OCI-LY7 (cell line): Measurements from ENCODE around the gene ELMO1.

Experiments used
- EZH2phosphoT487 ChIP-seq: fragments of 200-600 bp; sonication (generic); IDR thresholded peaks from 2 replicates; pipeline ENCODE4 v1.6.1; 2018; ENCODE audit warnings: low read depth, borderline replicate concordance, mild to moderate bottlenecking, mixed run types, antibody characterized with exemption, low read length, moderate library complexity, mixed read lengths
- TF ChIP-seq, protein P1 (sequence below): fragments of 200-600 bp; sonication (generic); conservative IDR thresholded peaks from 2 replicates; pipeline ENCODE4 v1.5.1; 2014; ENCODE audit warnings: mild to moderate bottlenecking, antibody characterized with exemption, low read length, moderate library complexity, mixed read lengths

DNA sequence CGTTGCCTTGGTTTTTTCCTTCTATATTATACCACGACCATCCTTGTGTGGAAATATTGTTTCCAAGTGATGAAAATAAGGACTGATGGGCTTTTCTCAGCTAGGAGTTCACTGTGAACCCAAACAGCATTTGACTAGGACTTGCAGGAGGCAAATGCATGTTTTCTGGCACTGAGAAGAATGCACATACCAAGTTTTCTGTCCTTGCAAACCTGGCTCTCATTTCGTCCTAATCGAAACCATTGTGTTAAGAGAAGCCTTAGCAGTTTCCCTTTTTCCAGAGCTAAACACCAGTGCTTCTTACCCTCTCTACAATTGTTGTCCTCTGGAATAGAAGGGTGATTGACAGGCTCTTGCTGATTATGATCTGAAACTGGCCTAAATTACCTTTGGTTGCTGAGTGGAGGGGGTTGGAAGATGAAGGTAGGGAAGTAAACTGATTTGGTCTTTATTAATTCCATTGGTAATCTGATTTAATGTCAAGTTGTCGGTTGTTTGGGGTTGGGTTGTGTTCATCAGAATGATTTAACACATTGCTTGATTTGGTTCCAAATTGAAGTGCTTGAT, 33.1 kb upstream of the ELMO1 start:
- TF ChIP-seq, protein P1, sequence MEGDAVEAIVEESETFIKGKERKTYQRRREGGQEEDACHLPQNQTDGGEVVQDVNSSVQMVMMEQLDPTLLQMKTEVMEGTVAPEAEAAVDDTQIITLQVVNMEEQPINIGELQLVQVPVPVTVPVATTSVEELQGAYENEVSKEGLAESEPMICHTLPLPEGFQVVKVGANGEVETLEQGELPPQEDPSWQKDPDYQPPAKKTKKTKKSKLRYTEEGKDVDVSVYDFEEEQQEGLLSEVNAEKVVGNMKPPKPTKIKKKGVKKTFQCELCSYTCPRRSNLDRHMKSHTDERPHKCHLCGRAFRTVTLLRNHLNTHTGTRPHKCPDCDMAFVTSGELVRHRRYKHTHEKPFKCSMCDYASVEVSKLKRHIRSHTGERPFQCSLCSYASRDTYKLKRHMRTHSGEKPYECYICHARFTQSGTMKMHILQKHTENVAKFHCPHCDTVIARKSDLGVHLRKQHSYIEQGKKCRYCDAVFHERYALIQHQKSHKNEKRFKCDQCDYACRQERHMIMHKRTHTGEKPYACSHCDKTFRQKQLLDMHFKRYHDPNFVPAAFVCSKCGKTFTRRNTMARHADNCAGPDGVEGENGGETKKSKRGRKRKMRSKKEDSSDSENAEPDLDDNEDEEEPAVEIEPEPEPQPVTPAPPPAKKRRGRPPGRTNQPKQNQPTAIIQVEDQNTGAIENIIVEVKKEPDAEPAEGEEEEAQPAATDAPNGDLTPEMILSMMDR = no peak
- no peak for TF ChIP-seq EZH2phosphoT487
